EH (cell line): ENCODE data around the gene SEPTIN5.
A peak's percentile ranks its signal among the peaks of the same experiment; 100 is the strongest.

Experiments used
- DNase-seq: peaks from one replicate; pipeline ENCODE4 v3.0.0-alpha.2; 2015; ENCODE audit warnings: low read depth

The SEPTIN5 gene

DNA sequence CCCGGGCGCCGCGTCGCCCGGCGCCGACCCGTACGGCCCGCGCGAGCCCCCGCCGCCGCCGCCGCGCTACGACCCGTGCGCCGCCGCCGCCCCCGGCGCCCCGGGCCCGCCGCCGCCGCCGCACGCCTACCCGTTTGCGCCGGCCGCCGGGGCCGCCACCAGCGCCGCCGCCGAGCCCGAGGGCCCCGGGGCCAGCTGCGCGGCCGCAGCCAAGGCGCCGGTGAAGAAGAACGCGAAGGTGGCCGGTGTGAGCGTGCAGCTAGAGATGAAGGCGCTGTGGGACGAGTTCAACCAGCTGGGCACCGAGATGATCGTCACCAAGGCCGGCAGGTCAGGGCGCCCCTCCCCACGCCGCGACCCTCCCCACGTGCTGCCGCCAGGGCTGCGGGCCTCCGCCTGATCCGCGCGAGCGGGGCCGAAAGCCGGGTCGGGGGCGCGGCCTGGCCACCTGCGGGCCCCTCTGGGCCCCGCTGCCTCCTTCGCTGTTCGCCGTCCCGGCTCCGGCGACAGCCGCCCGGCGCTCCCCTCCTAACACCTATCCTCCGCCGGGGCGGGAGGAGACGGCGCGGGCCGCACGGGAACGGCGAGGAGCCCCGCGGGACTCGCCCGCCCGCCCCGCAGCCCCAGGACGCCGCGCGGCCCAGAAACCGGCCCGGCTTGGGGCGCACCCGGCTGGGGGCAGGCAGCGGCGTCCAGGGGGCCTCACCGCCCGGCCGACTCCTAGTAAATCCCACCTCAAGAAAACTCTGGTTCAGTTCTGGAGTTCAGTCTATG lies 46.8 kb downstream of the SEPTIN5 start:
- DNase-seq = no peak

DNA sequence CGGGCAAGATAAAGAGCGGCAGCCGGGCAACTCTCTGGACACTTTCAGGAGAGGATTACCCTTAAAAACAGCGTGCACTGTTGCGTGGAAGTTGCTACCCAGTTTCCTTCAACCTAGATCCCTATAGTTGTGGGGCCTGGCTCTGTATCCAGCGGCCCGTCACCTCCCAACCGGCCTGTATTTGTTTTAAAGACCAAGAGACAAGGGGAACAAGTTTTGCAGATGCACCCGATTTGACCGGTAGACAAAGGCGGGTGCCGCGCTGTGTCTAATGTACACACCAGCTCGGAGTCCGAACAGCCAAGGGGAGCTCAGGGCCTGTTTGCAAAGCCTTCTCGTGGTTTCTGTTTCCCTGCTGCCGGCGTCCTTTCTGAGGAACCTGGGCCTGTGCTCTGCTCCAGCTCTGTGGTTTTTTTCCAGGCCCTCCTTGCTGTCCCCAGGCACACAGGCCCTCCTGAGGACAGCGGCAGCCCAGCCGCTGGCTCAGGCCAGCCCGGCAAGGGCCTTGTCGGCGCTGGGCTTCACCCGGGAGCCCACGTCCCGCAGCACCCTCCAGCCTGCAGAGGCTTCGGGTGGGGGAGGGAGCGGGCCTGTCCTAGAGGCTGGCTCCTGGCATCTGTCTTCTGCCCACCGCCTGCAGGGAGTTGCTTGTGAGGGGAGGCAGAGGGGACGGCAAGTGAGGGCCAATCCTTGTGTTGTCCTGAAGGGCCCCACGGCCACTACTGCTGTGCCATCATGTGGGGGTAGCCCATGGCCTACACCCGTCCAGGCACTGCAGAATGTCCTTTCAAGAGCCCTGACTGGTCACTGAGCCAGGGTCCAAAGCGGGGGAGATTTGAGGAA lies 47.6 kb downstream of the SEPTIN5 start:
- DNase-seq = no peak

DNA sequence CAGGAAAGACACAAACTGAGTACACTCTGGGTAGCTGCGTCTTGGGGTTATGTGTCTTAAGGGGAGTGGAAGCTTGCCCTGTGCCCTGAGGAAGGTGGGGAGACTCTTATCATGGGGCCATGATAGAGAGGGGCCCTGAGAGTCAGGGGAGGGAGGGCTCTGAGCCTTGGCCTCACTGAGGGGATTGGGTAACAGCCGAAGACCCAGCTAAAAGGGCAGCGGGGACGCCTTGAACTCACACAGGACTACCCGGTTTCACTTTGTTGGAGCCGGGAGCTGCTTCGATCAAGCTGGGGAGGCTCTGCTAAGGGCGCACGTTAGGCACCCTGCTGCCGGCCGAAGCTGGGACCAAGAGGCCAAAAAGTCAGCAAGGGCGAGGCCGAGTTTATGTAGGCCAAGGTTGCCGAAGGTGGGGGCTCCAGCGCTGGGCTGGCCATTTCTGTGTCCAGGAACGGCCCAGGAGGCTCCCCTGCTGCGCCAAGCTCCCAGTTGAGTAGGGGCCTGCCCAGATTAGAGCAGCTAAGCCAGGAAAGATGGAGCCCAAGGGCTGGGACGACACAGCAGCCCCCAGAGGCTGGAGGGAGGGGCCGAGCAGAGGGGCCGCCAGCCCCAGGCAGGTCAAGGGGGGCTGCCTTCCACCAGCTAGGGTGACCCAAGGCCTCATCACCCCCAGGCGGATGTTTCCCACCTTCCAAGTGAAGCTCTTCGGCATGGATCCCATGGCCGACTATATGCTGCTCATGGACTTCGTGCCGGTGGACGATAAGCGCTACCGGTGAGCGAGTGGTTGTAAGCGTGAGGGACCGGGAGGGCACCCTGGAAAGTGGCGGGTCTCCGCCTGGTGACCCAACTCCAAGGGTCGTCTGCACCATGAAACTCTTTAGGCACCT lies 48.5 kb downstream of the SEPTIN5 start:
- DNase-seq = no peak

DNA sequence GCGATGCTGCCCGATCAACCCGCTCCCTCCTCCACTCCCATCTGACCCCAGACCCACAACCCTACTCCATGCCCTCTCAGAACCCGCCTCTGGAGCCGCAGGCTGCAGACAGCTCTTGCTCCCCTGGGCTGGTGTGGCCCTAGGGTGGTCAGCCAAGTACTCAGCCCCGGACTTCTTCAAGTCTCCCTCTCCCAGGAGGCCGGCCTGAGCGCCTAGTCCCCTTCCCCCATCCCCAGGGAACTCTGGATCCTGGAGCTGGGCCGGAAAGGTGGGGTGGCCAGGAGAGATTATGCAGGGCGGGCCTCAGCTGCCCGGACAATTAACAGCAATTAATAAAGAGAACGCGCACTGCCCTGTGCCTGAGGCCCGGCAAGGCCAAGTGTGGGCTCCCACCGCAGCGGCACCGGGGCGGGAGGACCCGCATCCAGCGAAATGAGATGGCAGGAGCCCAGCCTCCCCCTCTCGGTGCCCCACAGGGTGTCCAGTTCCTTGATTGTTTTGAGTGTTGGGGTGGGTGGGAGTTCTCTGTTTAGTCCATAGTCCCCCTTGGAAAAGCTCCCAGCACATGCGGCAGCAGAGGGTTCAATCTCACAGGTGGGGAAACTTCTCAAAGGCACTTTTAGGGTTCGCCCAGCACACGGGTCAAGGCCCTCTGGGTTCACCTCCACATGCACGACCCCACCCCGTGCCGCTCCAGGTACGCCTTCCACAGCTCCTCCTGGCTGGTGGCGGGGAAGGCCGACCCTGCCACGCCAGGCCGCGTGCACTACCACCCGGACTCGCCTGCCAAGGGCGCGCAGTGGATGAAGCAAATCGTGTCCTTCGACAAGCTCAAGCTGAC lies 49.4 kb downstream of the SEPTIN5 start:
- no peak for DNase-seq

DNA sequence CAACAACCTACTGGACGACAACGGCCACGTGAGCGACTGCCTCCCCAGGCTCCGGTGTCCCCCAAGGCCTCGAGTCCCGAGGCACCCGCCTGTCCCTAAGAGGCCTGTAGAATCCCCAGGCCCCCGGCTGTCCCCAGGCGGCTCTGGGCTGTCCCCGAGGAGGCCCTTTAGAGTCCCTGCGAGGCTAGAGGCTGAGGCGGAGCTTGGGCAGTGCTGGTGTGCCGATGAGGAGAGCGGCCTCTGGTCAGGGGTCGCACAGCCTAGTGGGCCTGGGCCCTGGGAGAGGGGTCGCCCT lies 49.9 kb downstream of the SEPTIN5 start:
- no peak for DNase-seq

DNA sequence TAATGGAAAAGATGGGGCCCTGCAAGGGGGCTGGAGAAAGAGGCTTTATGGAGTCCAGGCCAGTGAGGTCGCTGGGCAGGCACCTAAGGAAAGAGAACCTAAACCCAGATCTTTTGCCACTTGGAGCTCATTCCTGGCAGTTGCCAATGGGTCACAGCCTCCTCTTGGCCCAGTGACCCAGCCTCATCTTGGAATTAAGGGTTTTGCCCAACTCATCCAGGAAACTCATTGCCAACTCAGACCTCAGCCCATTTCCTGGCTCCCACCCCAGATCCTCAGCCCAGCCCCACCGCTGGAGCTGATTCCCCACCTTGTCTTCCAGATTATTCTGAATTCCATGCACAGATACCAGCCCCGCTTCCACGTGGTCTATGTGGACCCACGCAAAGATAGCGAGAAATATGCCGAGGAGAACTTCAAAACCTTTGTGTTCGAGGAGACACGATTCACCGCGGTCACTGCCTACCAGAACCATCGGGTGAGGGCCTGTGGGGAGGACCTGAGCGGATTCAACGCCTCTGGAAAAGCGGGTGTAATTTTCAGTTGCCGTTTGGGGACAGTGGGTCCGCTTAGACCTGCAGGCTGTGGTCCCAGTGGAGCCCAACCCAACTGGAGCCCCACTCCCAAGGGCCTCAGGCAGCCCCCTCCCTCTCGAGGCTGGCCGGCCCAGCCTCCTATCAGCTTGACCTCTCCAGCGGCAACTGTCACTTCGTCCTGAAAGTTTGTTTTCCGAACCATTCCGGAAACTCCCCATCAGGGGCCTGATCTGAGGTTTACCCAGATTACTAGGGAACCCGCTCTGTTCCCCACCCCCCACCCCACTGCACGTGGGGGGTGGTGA lies 50.6 kb downstream of the SEPTIN5 start:
- no peak for DNase-seq

DNA sequence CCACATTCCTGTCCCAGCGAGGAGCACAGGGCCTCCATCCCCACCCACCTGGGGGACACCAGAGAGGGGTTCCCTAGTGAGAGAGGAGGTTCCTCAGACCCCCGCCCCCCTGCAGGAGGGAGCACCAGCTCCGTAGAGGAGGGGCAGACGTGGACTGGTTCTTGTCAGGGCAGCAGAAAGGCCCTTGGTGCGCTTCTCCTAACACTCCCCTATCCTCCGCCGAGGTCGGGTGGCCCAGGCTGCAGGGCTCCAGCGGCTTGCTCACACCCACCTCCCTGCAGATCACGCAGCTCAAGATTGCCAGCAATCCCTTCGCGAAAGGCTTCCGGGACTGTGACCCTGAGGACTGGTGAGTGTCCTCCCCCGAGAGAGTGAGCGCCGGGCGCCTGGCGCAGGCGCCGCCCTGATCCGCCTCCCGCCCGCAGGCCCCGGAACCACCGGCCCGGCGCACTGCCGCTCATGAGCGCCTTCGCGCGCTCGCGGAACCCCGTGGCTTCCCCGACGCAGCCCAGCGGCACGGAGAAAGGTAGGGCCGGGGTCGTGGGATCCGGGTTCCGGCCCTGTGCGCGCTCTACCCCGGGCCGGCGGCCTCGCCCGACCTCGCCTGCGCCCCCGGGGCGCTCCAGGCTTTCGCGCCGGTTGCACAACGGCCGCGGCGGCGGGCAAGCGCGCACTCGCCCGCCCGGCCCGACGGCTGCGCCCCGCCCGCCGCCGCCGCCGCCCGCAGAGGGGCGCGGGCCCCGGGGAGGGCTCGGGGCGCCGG lies 51.4 kb downstream of the SEPTIN5 start:
- DNase-seq = no peak

DNA sequence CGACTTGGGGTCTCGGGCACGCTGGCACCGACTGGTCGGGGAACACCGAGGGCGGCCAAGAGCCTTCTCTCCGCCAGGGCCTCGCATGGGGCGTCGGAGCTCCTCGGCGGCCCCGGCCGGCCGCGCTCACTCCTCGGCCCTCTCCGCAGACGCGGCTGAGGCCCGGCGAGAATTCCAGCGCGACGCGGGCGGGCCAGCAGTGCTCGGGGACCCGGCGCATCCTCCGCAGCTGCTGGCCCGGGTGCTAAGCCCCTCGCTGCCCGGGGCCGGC lies 51.9 kb downstream of the SEPTIN5 start:
- no peak for DNase-seq

DNA sequence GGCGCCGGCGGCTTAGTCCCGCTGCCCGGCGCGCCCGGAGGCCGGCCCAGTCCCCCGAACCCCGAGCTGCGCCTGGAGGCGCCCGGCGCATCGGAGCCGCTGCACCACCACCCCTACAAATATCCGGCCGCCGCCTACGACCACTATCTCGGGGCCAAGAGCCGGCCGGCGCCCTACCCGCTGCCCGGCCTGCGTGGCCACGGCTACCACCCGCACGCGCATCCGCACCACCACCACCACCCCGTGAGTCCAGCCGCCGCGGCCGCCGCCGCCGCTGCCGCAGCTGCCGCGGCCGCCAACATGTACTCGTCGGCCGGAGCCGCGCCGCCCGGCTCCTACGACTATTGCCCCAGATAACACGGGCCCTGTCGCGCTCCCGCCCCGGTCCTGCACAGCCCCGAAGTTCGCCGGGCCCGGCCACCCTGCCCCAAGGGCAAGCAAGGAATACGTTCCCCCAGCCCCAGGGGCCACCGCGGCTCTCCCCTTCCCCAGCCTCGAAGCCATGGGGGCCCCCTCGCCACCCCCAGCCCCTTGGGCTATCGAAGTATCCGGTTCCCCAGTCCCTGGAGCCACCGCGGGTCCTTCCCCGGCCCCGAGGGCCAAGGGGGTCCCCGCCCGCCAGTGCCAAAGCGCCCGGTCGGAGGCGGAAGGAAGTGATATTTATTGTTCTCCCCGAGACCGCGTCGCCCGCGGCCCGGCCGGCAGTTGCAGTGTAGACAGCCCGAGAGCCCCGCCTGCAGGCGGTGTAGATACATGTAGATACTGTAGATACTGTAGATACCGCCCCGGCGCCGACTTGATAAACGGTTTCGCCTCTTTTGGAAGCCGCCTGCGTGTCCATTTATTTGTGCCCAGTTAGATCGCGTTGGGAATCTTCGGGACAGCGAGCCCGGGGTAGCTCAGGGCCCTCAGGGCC lies 52.5 kb downstream of the SEPTIN5 start:
- peak; percentile 31 for DNase-seq

DNA sequence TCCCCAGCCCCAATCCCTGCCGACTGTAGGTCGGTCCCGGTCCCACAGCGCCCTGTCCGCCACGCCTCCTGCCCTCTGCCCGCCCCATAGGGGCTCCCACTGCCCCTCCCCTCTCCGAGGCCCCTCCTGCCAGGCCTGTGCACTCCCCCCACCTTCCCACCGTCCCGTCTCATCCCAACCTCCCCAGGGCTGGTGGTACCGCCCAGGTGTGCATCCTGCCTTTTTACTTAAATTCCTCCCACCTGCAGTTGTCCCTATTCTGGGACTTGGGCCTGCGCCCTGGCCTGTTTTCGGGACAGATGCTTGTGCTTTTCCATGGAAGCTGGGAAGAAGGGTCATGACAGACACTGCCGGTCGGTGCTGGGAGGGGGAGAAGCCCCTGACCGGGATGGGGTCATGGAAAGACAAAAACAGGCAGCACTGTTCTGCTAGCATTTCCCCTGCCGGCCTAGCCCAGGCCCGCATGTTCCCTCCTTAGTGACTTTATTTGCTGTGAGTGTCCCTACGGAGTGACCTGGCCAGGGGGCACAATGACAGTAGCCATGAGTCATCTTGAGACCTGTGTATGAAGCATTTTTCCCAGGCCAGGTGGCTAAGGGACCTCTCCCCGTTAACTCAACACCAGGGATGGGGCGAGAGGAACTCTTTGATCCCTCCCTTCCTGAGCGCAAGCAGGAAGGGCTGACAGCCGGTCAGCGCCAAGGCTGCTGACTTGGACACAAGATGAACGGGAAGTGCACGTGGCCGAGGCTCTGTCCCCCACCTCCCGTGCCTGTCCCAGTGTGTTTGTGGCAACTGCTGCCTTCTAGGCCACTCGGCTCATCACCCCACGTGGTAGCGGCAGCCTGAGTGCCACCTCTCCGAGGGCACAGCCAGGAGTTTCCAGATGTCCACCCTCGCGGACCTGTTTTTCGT lies 53.4 kb downstream of the SEPTIN5 start:
- DNase-seq = no peak

DNA sequence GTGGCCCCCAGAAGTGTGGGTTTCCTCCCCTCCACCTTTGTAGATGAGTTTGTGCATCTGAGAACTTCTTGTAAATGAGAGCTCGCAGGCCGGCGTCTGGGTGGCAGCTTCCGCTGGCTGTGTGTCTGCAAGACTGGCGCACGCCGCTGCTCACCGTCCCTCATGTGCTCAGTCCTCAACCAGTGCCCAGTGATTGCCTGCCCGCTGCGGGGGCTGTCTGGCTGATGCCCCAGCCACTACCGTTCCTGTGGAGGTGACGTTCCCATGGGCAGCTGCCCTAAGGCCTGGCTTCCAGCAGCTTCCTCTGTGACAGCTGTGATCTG lies 55.1 kb downstream of the SEPTIN5 start:
- no peak for DNase-seq

DNA sequence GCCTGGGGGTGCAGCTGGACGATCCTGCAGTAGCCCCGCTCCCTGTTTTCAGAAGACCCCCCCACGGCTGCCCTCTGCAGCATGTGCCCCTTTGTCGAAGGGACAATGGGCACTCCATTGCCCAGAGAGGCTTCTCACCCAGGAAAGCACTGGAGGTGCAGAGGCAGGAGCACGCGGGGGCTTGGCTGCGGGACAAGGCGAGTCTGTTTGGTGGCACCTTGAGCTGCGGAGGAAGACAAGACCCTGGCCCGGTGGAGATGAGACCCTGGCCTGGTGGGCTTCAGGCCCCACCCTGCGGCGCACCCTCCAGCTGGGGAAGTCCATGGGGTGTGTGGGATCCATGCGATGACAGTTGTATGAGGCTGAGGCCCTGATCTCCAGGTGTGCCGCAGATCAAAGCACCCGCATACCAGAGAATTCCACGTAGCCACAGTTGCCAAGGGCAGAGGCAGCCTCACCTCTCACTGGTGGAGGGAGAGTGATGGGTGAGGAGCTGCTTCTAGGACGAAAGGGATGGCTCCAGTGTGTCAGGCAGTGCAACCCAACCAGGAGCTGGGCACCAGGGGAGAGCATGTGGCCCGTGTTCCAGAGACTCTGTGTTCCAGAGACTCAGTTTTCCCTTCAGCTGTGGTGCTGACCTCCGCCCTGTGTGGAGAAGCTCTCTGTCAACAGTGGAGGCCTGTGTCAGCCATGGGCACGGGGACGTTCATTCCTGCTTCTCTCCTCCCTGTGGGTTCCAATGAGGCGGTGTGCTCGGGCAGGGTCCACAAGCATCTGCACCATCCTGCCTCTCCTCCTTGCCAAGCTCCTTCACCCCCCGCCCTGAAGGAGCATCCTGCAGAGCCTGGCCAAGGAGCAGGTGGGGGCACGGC lies 56.3 kb downstream of the SEPTIN5 start:
- DNase-seq = no peak

DNA sequence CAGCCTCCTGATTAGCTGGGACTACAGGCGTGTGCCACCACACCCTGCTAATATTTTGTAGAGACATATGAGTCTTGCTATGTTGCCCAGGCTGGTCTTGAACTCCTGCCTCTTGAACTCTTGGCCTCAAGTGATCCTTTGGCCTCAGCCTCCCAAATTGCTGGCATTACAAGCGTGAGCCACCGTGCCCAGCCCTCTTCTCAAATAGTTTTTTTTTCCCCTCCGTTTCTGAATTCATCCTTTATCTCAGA lies 58.0 kb downstream of the SEPTIN5 start:
- no peak for DNase-seq
